K562 (cell line): ENCODE data around the gene ATMIN. TPM values are rescaled to one million over a fixed set of nuclear protein-coding genes. Genes with fewer than 3 reads are reported as not detected.
A peak's percentile ranks its signal among the peaks of the same experiment; 100 is the strongest.

Experiments
- E4F1 ChIP-seq: fragments of 250-450 bp; sonication (Bioruptor Pico); IDR thresholded peaks from 2 replicates; pipeline ENCODE4 v1.5.0; 2021; ENCODE audit warnings: mild to moderate bottlenecking, borderline replicate concordance
- EGR1 ChIP-seq: fragments of 450-650 bp; conservative IDR thresholded peaks from 2 replicates; pipeline ENCODE4 v1.6.1; 2017; ENCODE audit warnings: mild to moderate bottlenecking
- FOXK2 ChIP-seq, 2 experiments: fragments of 450-650 bp; IDR thresholded peaks in 1 of 2; conservative IDR thresholded peaks in 1 of 2; 2 replicates each; pipeline ENCODE4 v1.6.1; 2016; ENCODE audit warnings: low read depth in 2 of 2, mild to moderate bottlenecking in 1 of 2
- HDAC3 ChIP-seq: fragments of 450-650 bp; IDR thresholded peaks from 2 replicates; pipeline ENCODE4 v1.6.1; 2018; ENCODE audit warnings: borderline replicate concordance, mild to moderate bottlenecking, moderate library complexity; ENCODE audit not compliant: partially characterized antibody
- NFIX ChIP-seq: fragments of 250-450 bp; sonication (Bioruptor Pico); IDR thresholded peaks from 2 replicates; pipeline ENCODE4 v1.4.0; 2020; ENCODE audit warnings: low read depth, mild to moderate bottlenecking, moderate library complexity
- RBM22 ChIP-seq: fragments of 200-400 bp; formaldehyde crosslinking; IDR thresholded peaks from 2 replicates; pipeline ENCODE4 v1.6.1; 2018; ENCODE audit warnings: low read length, low read depth; ENCODE audit not compliant: poor library complexity, severe bottlenecking
- SIRT6 ChIP-seq: IDR thresholded peaks from one replicate; pipeline ENCODE4 v1.6.1; 2012; ENCODE audit warnings: low read depth, mild to moderate bottlenecking, control low read depth, inconsistent platforms, low read length, moderate library complexity
- SMARCA5 ChIP-seq: fragments of 450-650 bp; IDR thresholded peaks from 2 replicates; pipeline ENCODE4 v1.6.1; 2016
- ZBTB2 ChIP-seq: fragments of 450-650 bp; IDR thresholded peaks from 2 replicates; pipeline ENCODE4 v1.6.1; 2016; ENCODE audit warnings: antibody characterized with exemption
- ZFP1 ChIP-seq: fragments of 450-650 bp; formaldehyde crosslinking; IDR thresholded peaks from 2 replicates; pipeline ENCODE4 v1.4.0; 2020; ENCODE audit warnings: mild to moderate bottlenecking, mixed read lengths
- ZNF583 ChIP-seq: fragments of 250-450 bp; sonication (Bioruptor Pico); IDR thresholded peaks from 2 replicates; pipeline ENCODE4 v1.4.0; 2020
- ZNF639 ChIP-seq, 2 experiments: fragments of 200-800 bp in 1 of 2; sonication (Bioruptor generic) in 1 of 2; sonication (generic) in 1 of 2; formaldehyde crosslinking in 1 of 2; IDR thresholded peaks in 1 of 2; conservative IDR thresholded peaks in 1 of 2; 2 replicates each; pipeline versions ENCODE4 v1.5.0 to v1.6.1; 2016 to 2020; ENCODE audit warnings: missing compliant biosample characterization in 1 of 2, missing genetic modification characterization in 1 of 2, missing genetic modification reagents in 1 of 2
- polyA plus RNA-seq, 8 experiments: library from polyadenylated mRNA; depleted of rRNA in 4 of 8; stranded (reverse) in 5 of 8; unstranded in 3 of 8; fragments of >200 nt; fragmentation: Nextera tagmentation in 2 of 8; fragmentation: Illumina TruSeq in 1 of 8; extraction: Ambion mirVana in 2 of 8; extraction: Trizol in 1 of 8; gene quantifications; 2 replicates each; pipeline versions ENCODE4 v1.2.1 to v1.2.3, GENCODE V29; 2011 to 2014; ENCODE audit warnings: inconsistent platforms in 1 of 8, missing spikeins in 1 of 8
- total RNA-seq, 7 experiments: library from RNA; depleted of rRNA in 6 of 7; stranded (reverse); fragments of >200 nt in 6 of 7; fragmentation: Illumina TruSeq in 2 of 7; extraction: Trizol in 2 of 7; gene quantifications; 2 replicates each; pipeline versions ENCODE4 v1.2.1 to v1.2.3, GENCODE V29; 2011 to 2021; ENCODE audit warnings: low replicate concordance in 1 of 7
- TF ChIP-seq, protein P1 (sequence below): fragments of 250-450 bp; sonication (Bioruptor Pico); IDR thresholded peaks from 2 replicates; pipeline ENCODE4 v1.5.0; 2020; ENCODE audit warnings: mild to moderate bottlenecking, borderline replicate concordance
- TF ChIP-seq, protein P2 (sequence below): sonication (generic); formaldehyde crosslinking; IDR thresholded peaks from 2 replicates; pipeline ENCODE4 v1.8.1; 2023; ENCODE audit warnings: mild to moderate bottlenecking, missing genetic modification reagents, moderate library complexity

ATMIN gene
- total and polyA plus RNA-seq, 9 of the 15 experiments (the other 6 are each of a cell fraction or from before 2014, with no cell fraction given) = 6.7 to 40.9 (median 23.4) TPM

- no peak for TF ChIP-seq E4F1 (CRISPR knock-in tag)
- TF ChIP-seq ZNF639 (CRISPR knock-in tag; conservative IDR thresholded peaks at IDR 0.05 in 1 of 2, IDR thresholded peaks at IDR 0.05 in 1 of 2) = 0 out of 4 replicates have a peak, but pooled peaks of 1 of the 2 experiments have one; percentile 34
- peak; percentile 13 to 45; a peak in 1 of 4 replicates for TF ChIP-seq FOXK2 (conservative IDR thresholded peaks at IDR 0.05 in 1 of 2, IDR thresholded peaks at IDR 0.05 in 1 of 2; ENCODE audit: low read depth in 2 of 2)
- no peak for TF ChIP-seq SMARCA5
- TF ChIP-seq, protein P1, sequence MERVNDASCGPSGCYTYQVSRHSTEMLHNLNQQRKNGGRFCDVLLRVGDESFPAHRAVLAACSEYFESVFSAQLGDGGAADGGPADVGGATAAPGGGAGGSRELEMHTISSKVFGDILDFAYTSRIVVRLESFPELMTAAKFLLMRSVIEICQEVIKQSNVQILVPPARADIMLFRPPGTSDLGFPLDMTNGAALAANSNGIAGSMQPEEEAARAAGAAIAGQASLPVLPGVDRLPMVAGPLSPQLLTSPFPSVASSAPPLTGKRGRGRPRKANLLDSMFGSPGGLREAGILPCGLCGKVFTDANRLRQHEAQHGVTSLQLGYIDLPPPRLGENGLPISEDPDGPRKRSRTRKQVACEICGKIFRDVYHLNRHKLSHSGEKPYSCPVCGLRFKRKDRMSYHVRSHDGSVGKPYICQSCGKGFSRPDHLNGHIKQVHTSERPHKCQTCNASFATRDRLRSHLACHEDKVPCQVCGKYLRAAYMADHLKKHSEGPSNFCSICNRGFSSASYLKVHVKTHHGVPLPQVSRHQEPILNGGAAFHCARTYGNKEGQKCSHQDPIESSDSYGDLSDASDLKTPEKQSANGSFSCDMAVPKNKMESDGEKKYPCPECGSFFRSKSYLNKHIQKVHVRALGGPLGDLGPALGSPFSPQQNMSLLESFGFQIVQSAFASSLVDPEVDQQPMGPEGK (CRISPR knock-in tag) = no peak
- TF ChIP-seq ZFP1 (CRISPR knock-in tag) = no peak
- peak; percentile 99 for TF ChIP-seq RBM22
- TF ChIP-seq SIRT6 = no peak
- TF ChIP-seq, protein P2, sequence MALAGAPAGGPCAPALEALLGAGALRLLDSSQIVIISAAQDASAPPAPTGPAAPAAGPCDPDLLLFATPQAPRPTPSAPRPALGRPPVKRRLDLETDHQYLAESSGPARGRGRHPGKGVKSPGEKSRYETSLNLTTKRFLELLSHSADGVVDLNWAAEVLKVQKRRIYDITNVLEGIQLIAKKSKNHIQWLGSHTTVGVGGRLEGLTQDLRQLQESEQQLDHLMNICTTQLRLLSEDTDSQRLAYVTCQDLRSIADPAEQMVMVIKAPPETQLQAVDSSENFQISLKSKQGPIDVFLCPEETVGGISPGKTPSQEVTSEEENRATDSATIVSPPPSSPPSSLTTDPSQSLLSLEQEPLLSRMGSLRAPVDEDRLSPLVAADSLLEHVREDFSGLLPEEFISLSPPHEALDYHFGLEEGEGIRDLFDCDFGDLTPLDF (CRISPR knock-in tag) = no peak
- TF ChIP-seq ZBTB2 = no peak
- TF ChIP-seq HDAC3 = no peak
- TF ChIP-seq EGR1 = peak; percentile 65
- TF ChIP-seq ZNF583 (CRISPR knock-in tag) = peak; percentile 85
- TF ChIP-seq NFIX (CRISPR knock-in tag) = no peak; the same call in 1 of the 2 replicates
Observed at GRCh38 chr16:81077076-81077940, 41.7 kb downstream of the ATMIN start, which contains the start of gene C16orf46 (continued).
